Astrocyte (in vitro differentiated cells and primary cell): ENCODE data around the gene ADD1. TPM values are rescaled to one million over a fixed set of nuclear protein-coding genes. Genes with fewer than 3 reads are reported as not detected.

Experiments used
- DNase-seq: peaks from one replicate; pipeline ENCODE4 v3.0.0-alpha.2; 2010; ENCODE audit warnings: low read depth
- FAIRE-seq: peaks from 2 replicates; lab custom pipeline; 2011; peaks lifted over from hg19 to GRCh38; lab: Jason Lieb, UNC
- H2AFZ ChIP-seq: 2 replicates; pipeline ENCODE4 v1.6.0; 2012; ENCODE audit warnings: low read depth, low read length, inconsistent platforms
- H3K27ac ChIP-seq: 2 replicates; pipeline ENCODE4 v1.5.1; 2011; ENCODE audit warnings: low read depth, low read length, inconsistent platforms
- H3K27me3 ChIP-seq: 2 replicates; pipeline ENCODE4 v1.6.0; 2011; ENCODE audit warnings: low read length, inconsistent platforms; ENCODE audit not compliant: insufficient read depth
- H3K36me3 ChIP-seq: 2 replicates; pipeline ENCODE4 v1.5.1; 2011; ENCODE audit warnings: low read length, inconsistent platforms; ENCODE audit not compliant: insufficient read depth
- H3K4me1 ChIP-seq: 2 replicates; pipeline ENCODE4 v1.5.1; 2011; ENCODE audit warnings: low read length, inconsistent platforms; ENCODE audit not compliant: insufficient read depth
- H3K4me2 ChIP-seq: 2 replicates; pipeline ENCODE4 v1.6.0; 2012; ENCODE audit warnings: low read length, inconsistent platforms
- H3K4me3 ChIP-seq: 2 replicates; pipeline ENCODE4 v1.5.1; 2011; ENCODE audit warnings: low read depth, mild to moderate bottlenecking, low read length, inconsistent platforms; ENCODE audit not compliant: insufficient read depth
- H3K79me2 ChIP-seq: 2 replicates; pipeline ENCODE4 v1.6.0; 2012; ENCODE audit warnings: mild to moderate bottlenecking, low read length, inconsistent platforms; ENCODE audit not compliant: insufficient read depth
- H3K9ac ChIP-seq: 2 replicates; pipeline ENCODE4 v1.6.0; 2012; ENCODE audit warnings: mild to moderate bottlenecking, low read length, inconsistent platforms
- H3K9me3 ChIP-seq: 2 replicates; pipeline ENCODE4 v1.5.1; 2012; ENCODE audit warnings: low read depth, mild to moderate bottlenecking, low read length, inconsistent platforms; ENCODE audit not compliant: insufficient read depth
- H4K20me1 ChIP-seq: 2 replicates; pipeline ENCODE4 v1.6.0; 2012; ENCODE audit warnings: low read length, inconsistent platforms; ENCODE audit not compliant: insufficient read depth
- H3K27ac Mint-ChIP-seq: one replicate; pipeline ENCODE4 v1.8.0; 2021; ENCODE audit warnings: mild to moderate bottlenecking, mixed read lengths; ENCODE audit not compliant: unreplicated experiment
- H3K27me3 Mint-ChIP-seq: one replicate; pipeline ENCODE4 v1.8.0; 2021; ENCODE audit warnings: low read depth, mixed read lengths; ENCODE audit not compliant: unreplicated experiment
- H3K36me3 Mint-ChIP-seq: one replicate; pipeline ENCODE4 v1.8.0; 2021; ENCODE audit warnings: low read depth, mixed read lengths; ENCODE audit not compliant: unreplicated experiment
- H3K4me1 Mint-ChIP-seq: one replicate; pipeline ENCODE4 v1.8.0; 2021; ENCODE audit warnings: low read depth, mixed read lengths; ENCODE audit not compliant: unreplicated experiment
- H3K4me3 Mint-ChIP-seq: one replicate; pipeline ENCODE4 v1.8.0; 2021; ENCODE audit warnings: mild to moderate bottlenecking, moderate library complexity, mixed read lengths; ENCODE audit not compliant: unreplicated experiment
- H3K9me3 Mint-ChIP-seq: one replicate; pipeline ENCODE4 v1.8.0; 2021; ENCODE audit warnings: mild to moderate bottlenecking, mixed read lengths; ENCODE audit not compliant: unreplicated experiment
- CTCF ChIP-seq: IDR thresholded peaks from 2 replicates; pipeline ENCODE4 v1.5.1; 2011; ENCODE audit warnings: low read depth, mild to moderate bottlenecking, inconsistent platforms, low read length, moderate library complexity; ENCODE audit not compliant: insufficient read depth
- EZH2 ChIP-seq: IDR thresholded peaks from 2 replicates; pipeline ENCODE4 v1.6.1; 2012; ENCODE audit warnings: mild to moderate bottlenecking, low read length, inconsistent platforms; ENCODE audit not compliant: insufficient read depth
- total RNA-seq: library from RNA; stranded (reverse); gene quantifications from 2 replicates; pipeline ENCODE4 v1.2.1, GENCODE V29; 2021

Gene ADD1
- total RNA-seq, 1 donor from 2014 or later, result 280 TPM

- Histone ChIP-seq H3K4me3 (no peak overlapping the region), H3K4me1 (no peaks in the 10 kb centered on the region), H3K36me3 (peaks cover 66% of the 10 kb centered on the region), H3K79me2 (peaks cover 11% of the 10 kb centered on the region), H3K27ac (no peak overlapping the region), H2AFZ (no peak overlapping the region), H3K4me2 (no peak overlapping the region), H3K9ac (no peak overlapping the region), H4K20me1 (peaks cover 67% of the 10 kb centered on the region), H3K9me3 (no peaks in the 10 kb centered on the region), H3K27me3 (no peaks in the 10 kb centered on the region)
- no peaks in the 10 kb centered on the region for H3K9me3 Mint-ChIP-seq
- H3K27ac Mint-ChIP-seq, result no peak overlapping the region
- no peak overlapping the region for H3K4me3 Mint-ChIP-seq
- DNase-seq (no peak), FAIRE-seq (no peak)
- TF ChIP-seq EZH2 (no peak), CTCF (no peak)
- peaks cover 44% of the 10 kb centered on the region for H3K36me3 Mint-ChIP-seq
- H3K4me1 Mint-ChIP-seq, result peaks cover 3% of the 10 kb centered on the region
- no peaks in the 10 kb centered on the region for H3K27me3 Mint-ChIP-seq
Observed at GRCh38 chr4:2908686-2909085, 65.0 kb downstream of the ADD1 start.

- Mint-ChIP-seq H3K9me3 (no peaks in the 10 kb centered on the region), H3K4me3 (no peak overlapping the region), H3K4me1 (peaks cover 3% of the 10 kb centered on the region), H3K27me3 (no peaks in the 10 kb centered on the region), H3K27ac (no peak overlapping the region), H3K36me3 (peaks cover 41% of the 10 kb centered on the region)
- DNase-seq (no peak), FAIRE-seq (no peak)
- Histone ChIP-seq H2AFZ (no peak overlapping the region), H3K9me3 (no peaks in the 10 kb centered on the region), H3K36me3 (peaks cover 58% of the 10 kb centered on the region), H4K20me1 (peaks cover 64% of the 10 kb centered on the region), H3K27me3 (no peaks in the 10 kb centered on the region), H3K4me1 (no peaks in the 10 kb centered on the region), H3K79me2 (peaks cover 11% of the 10 kb centered on the region), H3K9ac (no peak overlapping the region), H3K4me2 (no peak overlapping the region), H3K4me3 (no peak overlapping the region), H3K27ac (no peak overlapping the region)
- TF ChIP-seq EZH2 (no peak), CTCF (no peak)
Observed at GRCh38 chr4:2909583-2909982, 65.9 kb downstream of the ADD1 start.

GRCh38 chr4:2910409-2910808 lies 66.8 kb downstream of the ADD1 start:
- no peaks in the 10 kb centered on the region for H3K9me3 ChIP-seq
- FAIRE-seq (no peak), DNase-seq (no peak)
- peaks cover 50% of the 10 kb centered on the region for H3K36me3 ChIP-seq
- H3K4me3 ChIP-seq, result no peak overlapping the region
- H3K27me3 ChIP-seq, result no peaks in the 10 kb centered on the region
- peaks cover 67% of the 10 kb centered on the region for H4K20me1 ChIP-seq
- no peak overlapping the region for H3K4me2 ChIP-seq
- H3K79me2 ChIP-seq, result peaks cover 11% of the 10 kb centered on the region
- H3K27ac ChIP-seq, result no peak overlapping the region
- H3K9ac ChIP-seq, result no peak overlapping the region
- no peak overlapping the region for H2AFZ ChIP-seq
- TF ChIP-seq EZH2 (no peak), CTCF (peak; percentile 6)
- no peak overlapping the region for H3K4me3 Mint-ChIP-seq
- H3K27me3 Mint-ChIP-seq, result no peaks in the 10 kb centered on the region
- H3K27ac Mint-ChIP-seq, result no peak overlapping the region
- peaks cover 3% of the 10 kb centered on the region for H3K4me1 Mint-ChIP-seq
- no peaks in the 10 kb centered on the region for H3K4me1 ChIP-seq
- no peaks in the 10 kb centered on the region for H3K9me3 Mint-ChIP-seq
- peaks cover 41% of the 10 kb centered on the region for H3K36me3 Mint-ChIP-seq
